ENCODE measurements around the gene HTRA1.

- TF ChIP-seq MEF2A (IDR thresholded peaks at IDR 0.05; ENCODE audit: insufficient read depth, low read depth, low read length) (no peak), EP300 (IDR thresholded peaks at IDR 0.05; ENCODE audit: borderline replicate concordance in 1 of 2, control insufficient read depth in 1 of 2, low read depth in 2 of 2, low read length in 2 of 2) (no peak), EZH2 (IDR thresholded peaks at IDR 0.05; ENCODE audit: borderline replicate concordance, control insufficient read depth, low read depth, low read length) (no peak), YY1 (IDR thresholded peaks at IDR 0.05; ENCODE audit: low read depth, low read length) (no peak), ZBTB11 (CRISPR knock-in tag; IDR thresholded peaks at IDR 0.05) (no peak), CTCF (IDR thresholded peaks at IDR 0.05 in 2 of 3, conservative IDR thresholded peaks at IDR 0.05 in 1 of 3; ENCODE audit: control insufficient read depth in 2 of 3, extremely low read depth in 1 of 3, insufficient read depth in 1 of 3, low read depth in 3 of 3, low read length in 3 of 3) (no peak), IRF3 (IDR thresholded peaks at IDR 0.05) (no peak), CUX1 (IDR thresholded peaks at IDR 0.05; ENCODE audit: insufficient replicate concordance, low read depth, low read length) (no peak), ZNF384 (IDR thresholded peaks at IDR 0.05; ENCODE audit: borderline replicate concordance, low read depth, low read length) (no peak), EGR1 (IDR thresholded peaks at IDR 0.05; ENCODE audit: borderline replicate concordance in 1 of 2, low read depth in 2 of 2, low read length in 2 of 2) (no peak), SREBF2 (IDR thresholded peaks at IDR 0.05; ENCODE audit: low read length) (no peak), MXI1 (IDR thresholded peaks at IDR 0.05; ENCODE audit: low read depth, low read length) (no peak)
These were observed 34.3 kb downstream of the HTRA1 start for GRCh38 chr10:122495406-122496340.

Measured in GM12878 (cell line).